Hepatocyte (in vitro differentiated cells): Measurements from ENCODE around the gene RPL7A. TPM values are rescaled to one million over a fixed set of nuclear protein-coding genes. Genes with fewer than 3 reads are reported as not detected.

Source experiments
- DNase-seq: peaks from one replicate; pipeline ENCODE4 v3.0.0-alpha.2; 2016; ENCODE audit warnings: low spot score
- H2AFZ ChIP-seq: fragments of 200-600 bp; sonication (generic); 2 replicates; pipeline ENCODE4 v1.6.0; 2016; ENCODE audit warnings: antibody characterized with exemption, mild to moderate bottlenecking
- H3K27ac ChIP-seq: fragments of 200-600 bp; sonication (generic); 2 replicates; pipeline ENCODE4 v1.5.1; 2016; ENCODE audit warnings: mild to moderate bottlenecking
- H3K27me3 ChIP-seq: fragments of 200-600 bp; sonication (generic); 2 replicates; pipeline ENCODE4 v1.6.1; 2016
- H3K36me3 ChIP-seq: fragments of 200-600 bp; sonication (generic); replicated peaks from 2 replicates; pipeline ENCODE4 v1.5.1; 2016; ENCODE audit warnings: low read depth; ENCODE audit not compliant: insufficient read depth
- H3K4me1 ChIP-seq: fragments of 200-600 bp; sonication (generic); 2 replicates; pipeline ENCODE4 v1.5.1; 2016; ENCODE audit warnings: mild to moderate bottlenecking, moderate library complexity; ENCODE audit not compliant: insufficient read depth
- H3K4me2 ChIP-seq: fragments of 200-600 bp; sonication (generic); 2 replicates; pipeline ENCODE4 v1.6.0; 2016
- H3K4me3 ChIP-seq: fragments of 200-600 bp; sonication (generic); 2 replicates; pipeline ENCODE4 v1.5.1; 2016; ENCODE audit warnings: mild to moderate bottlenecking
- H3K79me2 ChIP-seq: fragments of 200-600 bp; sonication (generic); 2 replicates; pipeline ENCODE4 v1.6.0; 2017; ENCODE audit warnings: mild to moderate bottlenecking
- H3K9me2 ChIP-seq: fragments of 200-600 bp; sonication (generic); replicated peaks from 2 replicates; pipeline ENCODE4 v1.6.0; 2017; ENCODE audit warnings: mild to moderate bottlenecking; ENCODE audit not compliant: insufficient read depth
- H3K9me3 ChIP-seq: fragments of 200-600 bp; sonication (generic); 2 replicates; pipeline ENCODE4 v1.5.1; 2016; ENCODE audit warnings: low read depth, mild to moderate bottlenecking
- H4K20me1 ChIP-seq: fragments of 200-600 bp; sonication (generic); 2 replicates; pipeline ENCODE4 v1.6.0; 2016; ENCODE audit warnings: mild to moderate bottlenecking; ENCODE audit not compliant: insufficient read depth, poor library complexity, severe bottlenecking
- EZH2 ChIP-seq: fragments of 200-600 bp; sonication (generic); IDR thresholded peaks from 2 replicates; pipeline ENCODE4 v1.6.1; 2016; ENCODE audit warnings: antibody characterized with exemption, mild to moderate bottlenecking, borderline replicate concordance
- EZH2phosphoT487 ChIP-seq: fragments of 200-600 bp; sonication (generic); IDR thresholded peaks from one replicate; pipeline ENCODE4 v1.6.1; 2018; ENCODE audit warnings: antibody characterized with exemption, mild to moderate bottlenecking, low read depth, moderate library complexity; ENCODE audit not compliant: unreplicated experiment, severe bottlenecking
- WGBS: methylation state at CpG from one replicate; pipeline ENCODE4 v1.1.6; 2016; ENCODE audit warnings: low lambda C conversion rate; ENCODE audit errors: missing lambda C conversion rate; 5-methylcytosine and 5-hydroxymethylcytosine counted together
- polyA plus RNA-seq: library from polyadenylated mRNA; unstranded; fragments of >200 nt; fragmentation: Nextera tagmentation; extraction: Ambion mirVana; gene quantifications from 2 replicates; pipeline ENCODE4 v1.2.1, GENCODE V29; 2016
- total RNA-seq: library from RNA; depleted of rRNA; stranded (reverse); fragments of >200 nt; gene quantifications from 2 replicates; pipeline ENCODE4 v1.2.3, GENCODE V29; 2014
- TF ChIP-seq, protein P1 (sequence below): fragments of 200-600 bp; sonication (generic); IDR thresholded peaks from 2 replicates; pipeline ENCODE4 v1.5.1; 2016; ENCODE audit warnings: antibody characterized with exemption, mild to moderate bottlenecking; ENCODE audit not compliant: poor library complexity

Gene RPL7A
- total and polyA plus RNA-seq, 2 experiments from 2014 or later, result 377 to 2,226 TPM

DNA sequence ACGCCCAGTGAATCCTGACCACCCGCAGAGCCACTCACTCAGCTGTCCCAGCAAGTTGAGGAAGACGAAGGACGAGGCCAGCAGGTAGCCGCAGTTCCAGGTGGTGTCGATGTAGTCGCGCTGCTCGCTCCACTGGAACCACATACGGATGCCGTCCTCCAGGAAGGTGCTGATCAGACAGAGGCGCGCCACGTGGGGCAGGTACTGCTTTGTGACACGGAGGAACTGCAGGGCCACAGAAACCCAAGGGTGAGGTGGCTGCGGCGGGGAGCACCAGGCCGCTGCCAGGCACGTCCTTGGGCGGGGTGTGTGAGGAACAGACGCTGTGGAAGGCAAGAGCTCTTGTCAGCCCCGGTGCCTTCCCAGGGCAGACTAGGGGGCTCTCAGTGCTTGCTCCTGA, 19.2 kb downstream of the RPL7A start:
- Histone ChIP-seq H3K9me2 (no peaks in the 10 kb centered on the region), H3K9me3 (no peaks in the 10 kb centered on the region), H4K20me1 (peaks cover 98% of the 10 kb centered on the region), H3K27me3 (no peaks in the 10 kb centered on the region), H3K4me1 (peaks cover 26% of the 10 kb centered on the region), H3K79me2 (peaks cover 98% of the 10 kb centered on the region), H3K4me2 (no peak overlapping the region), H3K27ac (no peak overlapping the region), H2AFZ (no peak overlapping the region), H3K36me3 (no peaks in the 10 kb centered on the region), H3K4me3 (no peak overlapping the region)
- DNase-seq, result no peak
- no peak for TF ChIP-seq EZH2phosphoT487
- no peak for TF ChIP-seq EZH2
- TF ChIP-seq, protein P1, sequence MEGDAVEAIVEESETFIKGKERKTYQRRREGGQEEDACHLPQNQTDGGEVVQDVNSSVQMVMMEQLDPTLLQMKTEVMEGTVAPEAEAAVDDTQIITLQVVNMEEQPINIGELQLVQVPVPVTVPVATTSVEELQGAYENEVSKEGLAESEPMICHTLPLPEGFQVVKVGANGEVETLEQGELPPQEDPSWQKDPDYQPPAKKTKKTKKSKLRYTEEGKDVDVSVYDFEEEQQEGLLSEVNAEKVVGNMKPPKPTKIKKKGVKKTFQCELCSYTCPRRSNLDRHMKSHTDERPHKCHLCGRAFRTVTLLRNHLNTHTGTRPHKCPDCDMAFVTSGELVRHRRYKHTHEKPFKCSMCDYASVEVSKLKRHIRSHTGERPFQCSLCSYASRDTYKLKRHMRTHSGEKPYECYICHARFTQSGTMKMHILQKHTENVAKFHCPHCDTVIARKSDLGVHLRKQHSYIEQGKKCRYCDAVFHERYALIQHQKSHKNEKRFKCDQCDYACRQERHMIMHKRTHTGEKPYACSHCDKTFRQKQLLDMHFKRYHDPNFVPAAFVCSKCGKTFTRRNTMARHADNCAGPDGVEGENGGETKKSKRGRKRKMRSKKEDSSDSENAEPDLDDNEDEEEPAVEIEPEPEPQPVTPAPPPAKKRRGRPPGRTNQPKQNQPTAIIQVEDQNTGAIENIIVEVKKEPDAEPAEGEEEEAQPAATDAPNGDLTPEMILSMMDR, result no peak
- 94% methylated on average over 21 of the region's 22 CpGs for WGBS

DNA sequence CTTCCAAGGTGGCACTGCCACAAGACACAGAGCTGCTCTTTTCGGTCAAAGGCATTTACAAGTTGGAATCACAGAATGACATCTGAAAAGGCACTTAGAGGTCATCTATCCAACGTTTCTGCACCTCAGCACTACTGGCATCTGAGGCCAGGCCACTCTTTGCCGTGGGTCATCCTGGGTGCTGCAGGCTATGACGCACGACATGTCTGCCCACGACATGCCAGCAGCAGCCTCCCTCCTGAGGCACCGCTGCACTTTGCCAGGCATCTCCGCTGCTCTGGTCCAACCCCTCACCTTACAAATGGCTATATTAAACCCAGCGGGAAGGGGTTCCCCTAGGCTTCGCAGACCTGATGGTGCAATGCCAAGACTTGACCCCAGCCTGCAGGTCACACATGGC, 19.8 kb downstream of the RPL7A start:
- peak overlapping the region; percentile 45 for H3K27ac ChIP-seq
- no peak overlapping the region for H3K4me3 ChIP-seq
- H3K4me1 ChIP-seq, result peaks cover 29% of the 10 kb centered on the region
- peaks cover 98% of the 10 kb centered on the region for H4K20me1 ChIP-seq
- no peaks in the 10 kb centered on the region for H3K9me2 ChIP-seq
- H2AFZ ChIP-seq, result no peak overlapping the region
- H3K4me2 ChIP-seq, result peak overlapping the region; percentile 27
- 93% methylated on average over 10 of the region's 10 CpGs for WGBS
- H3K79me2 ChIP-seq, result peaks cover 98% of the 10 kb centered on the region
- H3K9me3 ChIP-seq, result no peaks in the 10 kb centered on the region
- TF ChIP-seq EZH2phosphoT487 (no peak), EZH2 (no peak)
- TF ChIP-seq, protein P1, result no peak
- no peak for DNase-seq
- H3K27me3 ChIP-seq, result no peaks in the 10 kb centered on the region
- H3K36me3 ChIP-seq, result no peaks in the 10 kb centered on the region

DNA sequence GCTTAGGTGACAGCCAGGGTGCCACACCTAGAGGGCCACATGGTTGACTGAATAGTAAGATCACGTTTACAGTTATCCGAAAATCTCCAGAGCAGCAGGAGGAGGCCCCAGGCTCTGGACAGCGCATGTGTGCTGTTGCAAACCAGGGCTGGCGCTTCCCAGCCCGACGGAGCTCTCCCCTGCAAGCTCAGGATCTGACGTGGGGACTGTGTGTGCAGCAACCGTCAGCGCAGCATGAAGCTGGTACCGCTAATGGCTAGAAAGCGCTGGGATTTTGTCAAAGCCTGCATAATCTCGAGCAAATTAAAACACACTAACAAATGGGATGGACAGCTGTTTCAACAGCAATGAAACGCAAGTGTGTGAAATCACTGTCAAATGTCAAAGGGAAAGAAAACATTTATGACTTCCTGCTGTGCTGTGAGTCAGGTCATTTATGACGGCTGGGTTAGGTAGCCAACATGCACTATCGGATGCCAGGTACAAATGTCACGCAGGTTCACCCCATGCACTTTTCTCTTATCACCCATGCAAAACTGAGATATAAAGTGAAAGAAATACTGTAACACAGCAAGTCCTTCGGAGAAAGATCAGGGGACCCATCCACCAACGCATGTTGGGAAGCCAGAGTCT, 20.3 kb downstream of the RPL7A start:
- WGBS, result 76% methylated on average over 18 of the region's 18 CpGs
- Histone ChIP-seq H3K36me3 (no peaks in the 10 kb centered on the region), H4K20me1 (peaks cover 98% of the 10 kb centered on the region), H2AFZ (no peak overlapping the region), H3K9me3 (no peaks in the 10 kb centered on the region), H3K27ac (peak overlapping the region; percentile 83), H3K4me2 (peak overlapping the region; percentile 59), H3K27me3 (no peaks in the 10 kb centered on the region), H3K79me2 (peaks cover 98% of the 10 kb centered on the region), H3K4me3 (no peak overlapping the region), H3K9me2 (no peaks in the 10 kb centered on the region), H3K4me1 (peaks cover 29% of the 10 kb centered on the region)
- TF ChIP-seq EZH2 (no peak), EZH2phosphoT487 (no peak)
- TF ChIP-seq, protein P1, result no peak
- DNase-seq, result peak; percentile 56
